NCI-H187 treated with DMSO at 0.1 percent for 48 hours (cell line): ENCODE measurements around the gene HDDC3.
A peak's percentile ranks its signal among the peaks of the same experiment; 100 is the strongest.

Experiments
- DNase-seq: peaks from one replicate; lab custom pipeline; 2025; lab: John Stamatoyannopoulos, UW

HDDC3 gene, protein sequence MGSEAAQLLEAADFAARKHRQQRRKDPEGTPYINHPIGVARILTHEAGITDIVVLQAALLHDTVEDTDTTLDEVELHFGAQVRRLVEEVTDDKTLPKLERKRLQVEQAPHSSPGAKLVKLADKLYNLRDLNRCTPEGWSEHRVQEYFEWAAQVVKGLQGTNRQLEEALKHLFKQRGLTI

DNA sequence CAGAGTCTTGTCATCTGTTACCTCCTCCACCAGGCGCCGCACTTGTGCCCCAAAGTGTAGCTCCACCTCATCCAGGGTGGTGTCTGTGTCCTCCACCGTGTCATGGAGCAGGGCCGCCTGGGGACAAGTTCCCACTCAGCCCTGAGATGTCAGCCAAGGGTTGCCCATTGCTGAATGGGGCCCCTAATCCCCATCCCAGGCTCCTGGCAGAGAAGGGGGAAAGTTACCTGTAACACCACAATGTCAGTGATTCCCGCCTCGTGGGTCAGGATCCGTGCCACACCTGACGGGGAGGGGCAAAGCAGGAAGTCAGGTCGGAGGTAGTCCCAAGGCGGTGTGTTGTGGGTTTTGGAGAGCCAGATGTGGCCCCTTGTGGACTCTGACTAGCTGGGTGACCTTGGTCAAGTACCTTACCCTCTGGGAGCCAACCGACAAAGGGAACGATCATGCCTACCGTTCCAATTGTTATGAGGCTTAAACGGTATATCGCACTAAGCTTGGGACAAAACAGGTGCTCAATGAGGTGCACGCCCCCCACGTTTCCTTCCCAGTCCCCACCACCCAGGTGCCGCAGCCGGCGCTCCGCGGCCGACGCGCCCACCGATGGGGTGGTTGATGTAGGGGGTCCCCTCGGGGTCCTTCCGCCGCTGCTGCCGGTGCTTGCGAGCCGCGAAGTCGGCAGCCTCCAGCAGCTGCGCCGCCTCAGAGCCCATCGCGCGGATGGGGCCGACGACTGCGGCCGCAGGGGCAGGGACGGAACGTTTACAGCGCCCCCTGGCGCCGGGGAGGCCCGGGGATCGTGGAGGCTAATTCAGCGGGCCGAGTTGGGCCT lies at the start of gene HDDC3:
TSS of gene HDDC3 (minus strand) at position 722 of the 832 bp plus-strand sequence. CDS start at position 713, 9 bp downstream.
- DNase-seq = peak; percentile 59

DNA sequence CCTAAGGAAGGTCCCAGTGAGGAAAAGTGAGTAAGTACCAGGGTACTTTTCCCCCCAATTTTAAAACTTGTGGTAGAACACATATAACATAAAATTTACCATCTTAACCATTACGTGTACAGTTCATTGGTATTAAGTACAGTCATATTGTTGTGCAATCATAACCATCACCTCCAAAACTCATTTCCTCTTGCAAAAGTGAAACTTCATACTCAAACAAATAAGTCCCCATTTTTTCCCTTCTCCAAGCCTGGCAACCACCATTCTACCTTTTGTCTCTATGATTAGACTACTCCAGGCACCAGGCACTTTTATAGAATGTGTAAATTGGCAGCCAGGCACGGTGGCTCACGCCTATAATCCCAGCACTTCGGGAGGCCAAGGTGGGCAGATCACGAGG lies 49.8 kb upstream of the HDDC3 start:
- no peak for DNase-seq

- DNase-seq = no peak
These were observed 49.3 kb upstream of the HDDC3 start for GRCh38 chr15:90981681-90982080.

GRCh38 chr15:90979582-90979981 lies 47.2 kb upstream of the HDDC3 start:
- no peak for DNase-seq

DNA sequence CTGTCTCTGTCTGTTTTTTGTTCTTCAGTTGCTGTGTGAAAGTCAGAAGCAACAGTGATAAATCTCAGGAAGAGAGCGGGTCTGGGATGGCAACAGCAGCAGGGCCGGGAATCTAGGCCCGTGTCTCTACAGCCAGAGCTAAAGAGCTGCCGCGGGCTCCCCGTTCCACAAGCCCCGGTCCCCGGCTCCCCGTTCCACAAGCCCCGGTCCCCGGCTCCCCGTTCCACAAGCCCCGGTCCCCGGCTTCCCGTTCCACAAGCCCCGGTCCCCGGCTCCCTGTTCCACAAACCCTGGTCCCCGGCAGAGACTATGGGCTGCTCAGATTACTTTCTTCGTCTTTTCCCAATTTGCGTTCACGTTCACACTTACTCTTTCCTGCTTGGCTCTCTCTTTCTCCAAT lies 41.9 kb upstream of the HDDC3 start:
- DNase-seq = no peak

DNA sequence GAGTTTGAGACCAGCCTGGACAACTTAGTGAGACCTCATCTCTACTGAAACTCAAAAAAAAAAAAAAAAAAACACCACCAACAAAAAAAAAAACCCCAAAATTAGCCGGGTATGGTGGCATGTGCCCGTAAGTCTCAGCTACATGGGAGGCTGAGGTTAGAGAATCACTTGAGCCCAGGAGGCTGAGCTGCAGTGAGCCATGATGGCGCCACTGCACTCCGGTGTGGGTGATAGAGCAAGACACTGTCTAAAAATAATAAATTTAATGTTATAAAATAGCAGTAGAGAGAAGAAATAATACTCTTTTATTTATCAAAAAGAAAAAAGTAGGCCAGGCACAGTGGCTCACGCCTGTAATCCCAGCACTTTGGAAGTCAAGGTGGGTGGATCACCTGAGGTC lies 39.8 kb upstream of the HDDC3 start:
- no peak for DNase-seq

DNA sequence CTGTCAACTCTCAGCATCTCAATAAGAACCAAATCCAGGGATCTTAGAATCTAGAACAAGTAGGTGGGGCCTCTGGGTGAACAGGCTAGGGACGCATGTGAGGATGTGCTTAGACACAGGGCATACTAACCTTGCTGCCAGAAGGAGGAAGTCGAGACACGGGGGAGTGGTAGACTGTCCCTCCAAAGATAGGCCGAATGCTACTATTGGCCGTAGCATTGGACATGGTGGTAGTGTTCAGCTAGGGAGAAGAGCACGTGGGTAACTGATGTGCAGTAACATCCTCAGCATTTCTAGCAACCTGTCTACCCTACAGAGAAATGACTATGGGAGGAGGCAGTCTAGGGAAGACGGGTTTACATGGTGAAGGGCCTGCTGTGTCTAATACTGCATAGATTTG lies 37.9 kb upstream of the HDDC3 start:
- DNase-seq = no peak

GRCh38 chr15:90968434-90968833 lies 36.1 kb upstream of the HDDC3 start:
- DNase-seq = no peak

GRCh38 chr15:90967206-90967605 lies 34.9 kb upstream of the HDDC3 start:
- no peak for DNase-seq

GRCh38 chr15:90966262-90966661 lies 33.9 kb upstream of the HDDC3 start:
- no peak for DNase-seq

DNA sequence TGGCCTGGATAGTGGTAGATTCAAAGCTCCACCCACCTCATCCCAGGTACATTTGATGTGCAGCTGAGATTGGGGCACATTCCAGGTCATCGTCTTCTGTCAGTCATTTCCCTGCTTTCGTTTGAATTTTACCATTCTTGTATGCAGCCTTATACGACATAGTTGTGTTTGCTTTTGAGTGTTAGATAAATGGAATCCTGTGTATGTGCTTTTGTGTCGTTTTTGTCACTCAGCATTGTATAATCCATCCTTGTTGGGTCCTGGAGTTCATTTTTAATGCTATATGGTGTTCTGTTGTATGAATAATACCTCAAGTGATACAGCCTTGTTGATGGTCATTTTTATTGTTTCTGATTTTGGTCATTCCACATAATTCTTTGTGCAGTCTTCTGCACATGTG lies 29.7 kb upstream of the HDDC3 start:
- no peak for DNase-seq

DNA sequence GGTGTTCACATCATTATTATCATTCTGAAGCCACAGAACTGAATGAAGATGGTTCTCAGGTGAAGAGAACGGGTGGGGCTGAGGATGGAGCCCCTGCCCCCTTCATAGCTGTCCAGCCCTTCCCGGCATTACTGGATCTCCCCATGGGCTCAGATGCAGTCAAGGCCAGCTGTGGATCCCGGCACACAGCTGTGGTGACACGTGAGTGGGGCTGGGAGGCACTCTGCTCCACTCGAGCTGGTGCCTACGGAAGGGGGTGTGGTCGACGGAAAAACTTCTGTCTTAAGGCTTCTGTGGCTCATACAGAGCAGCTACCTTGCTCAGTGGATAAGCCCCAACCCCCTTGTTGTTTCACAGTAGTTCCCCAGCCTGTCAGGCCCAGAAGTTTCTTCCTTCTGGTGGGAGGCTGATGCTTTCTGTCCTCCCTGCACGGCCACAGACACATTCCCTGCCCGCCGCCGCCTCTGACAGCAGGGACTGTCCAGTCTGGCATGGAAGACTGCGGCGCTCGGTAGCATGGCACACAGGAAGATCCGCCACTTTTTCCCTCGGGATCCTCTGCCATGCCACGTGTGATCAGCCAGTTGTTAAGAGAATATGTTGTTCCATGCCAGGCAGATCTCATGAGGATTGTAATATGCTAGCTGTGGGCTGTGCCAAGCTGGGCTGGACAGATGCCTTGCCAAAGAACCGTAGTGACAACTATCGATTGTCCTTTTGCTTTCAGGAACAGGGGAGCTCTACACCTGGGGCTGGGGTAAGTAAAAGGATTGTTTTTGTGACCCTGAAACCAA lies 28.1 kb upstream of the HDDC3 start:
- DNase-seq = no peak

GRCh38 chr15:90959894-90960293 lies 27.5 kb upstream of the HDDC3 start:
- DNase-seq = no peak

DNA sequence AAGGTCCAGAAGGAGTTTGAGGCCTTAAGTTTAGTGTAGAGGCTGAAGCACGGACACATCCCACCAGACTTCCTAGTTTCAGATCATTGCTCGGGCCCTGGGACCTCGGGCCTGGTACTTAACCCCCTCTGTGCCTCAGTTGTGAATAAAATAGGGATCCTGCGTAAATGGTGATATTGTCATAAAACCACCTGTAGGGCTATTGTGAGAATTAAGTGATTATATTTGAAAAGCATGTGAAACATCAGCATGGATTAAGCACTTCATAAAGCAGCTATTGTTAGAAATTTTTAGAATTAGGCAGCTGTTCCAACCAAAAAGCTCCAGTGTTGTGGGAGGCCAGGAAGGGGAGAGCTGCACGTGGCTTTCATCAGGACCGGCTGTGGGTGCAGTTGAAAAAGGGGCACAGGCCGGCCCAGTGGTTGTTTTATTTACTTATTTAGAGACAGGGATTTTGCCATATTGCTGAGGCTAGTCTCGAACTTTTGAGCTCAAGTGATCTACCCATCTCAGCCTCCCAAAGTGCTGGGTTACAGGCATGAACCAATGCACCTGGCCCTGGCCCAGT lies 26.8 kb upstream of the HDDC3 start:
- DNase-seq = no peak

GRCh38 chr15:90957791-90958190 lies 25.4 kb upstream of the HDDC3 start:
- DNase-seq = no peak

- no peak for DNase-seq
These were observed 24.9 kb upstream of the HDDC3 start for GRCh38 chr15:90957031-90957790.

DNA sequence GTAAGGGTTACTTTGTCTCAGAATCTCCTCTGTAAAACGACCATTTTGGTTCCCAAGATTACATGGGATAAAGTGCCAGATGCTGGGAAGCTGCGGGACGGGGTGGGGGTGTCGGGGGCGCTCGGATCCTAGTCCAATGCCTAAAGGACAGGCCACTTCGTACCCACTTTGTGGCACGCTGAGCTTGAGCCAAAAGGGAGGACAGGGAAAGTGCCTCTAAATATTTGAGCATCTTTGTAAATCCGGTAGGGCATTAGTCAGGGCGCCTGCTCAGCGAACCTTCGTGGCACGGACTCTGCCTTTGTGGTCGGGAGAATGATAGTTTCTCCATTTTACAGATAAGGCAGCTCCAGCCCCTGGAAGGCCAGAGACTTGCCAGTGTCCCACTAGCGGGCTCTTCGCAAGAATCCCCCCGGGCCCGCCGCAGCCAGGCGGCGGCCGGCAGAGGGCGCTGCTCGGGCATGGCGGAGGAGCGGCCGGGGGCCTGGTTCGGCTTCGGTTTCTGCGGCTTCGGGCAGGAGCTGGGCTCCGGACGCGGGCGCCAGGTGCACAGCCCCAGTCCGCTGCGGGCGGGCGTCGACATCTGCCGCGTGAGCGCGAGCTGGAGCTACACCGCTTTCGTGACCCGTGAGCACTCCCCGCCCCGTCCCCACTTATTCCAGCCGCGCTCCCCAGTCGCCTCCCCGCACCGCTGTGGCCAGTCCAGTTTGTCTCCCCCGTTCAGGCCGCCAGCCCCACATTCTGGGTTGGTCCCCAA lies 24.1 kb upstream of the HDDC3 start:
- DNase-seq = peak; percentile 5

- peak; percentile 1 for DNase-seq
These were observed 23.4 kb upstream of the HDDC3 start for GRCh38 chr15:90955624-90956273.

- peak; percentile 82 for DNase-seq
These were observed 22.6 kb upstream of the HDDC3 start, which contains the start of gene RCCD1 for GRCh38 chr15:90954712-90955623. TSS of gene RCCD1 (plus strand) at chr15:90954884. CDS start at chr15:90956735, 1,851 bp downstream.
